K562 (cell line): ENCODE measurements around the gene CAMKV. TPM values are rescaled to one million over a fixed set of nuclear protein-coding genes. Genes with fewer than 3 reads are reported as not detected.

Experiments used
- ATAC-seq: fragments of 200-7000 bp; cut with Tn5 transposase; 3 replicates; pipeline ENCODE4 v1.9.1; 2020; ENCODE audit warnings: moderate library complexity
- BruUV-seq: library from RNA; stranded (reverse); fragments of 400-500 nt; replicated peaks from 2 replicates; lab custom pipeline; 2021; lab: Mats Ljungman, UMichigan
- CTCF ChIA-PET: fragments of 300-600 bp; formaldehyde crosslinking; extraction: SDS; loops from one replicate; lab custom pipeline; 2021; ENCODE audit warnings: low intra/inter-chr PET ratio; lab: Yijun Ruan, JAX
- POLR2A ChIA-PET: fragments of 300-600, 350-650 bp; sonication (Branson Sonifier 250); formaldehyde crosslinking; extraction: SDS; loops from one replicate; lab custom pipeline; 2021; ENCODE audit warnings: antibody characterized with exemption, inconsistent platforms; lab: Yijun Ruan, JAX
- DNase-seq, 4 experiments: peaks; one replicate each; pipeline versions ENCODE4 v3.0.0 to v3.0.0-alpha.2; 2011 to 2018; ENCODE audit warnings: low spot score in 3 of 4, mixed read lengths in 3 of 4; ENCODE audit errors: extremely low read depth in 1 of 4
- FAIRE-seq: peaks from 2 replicates; lab custom pipeline; 2011; peaks lifted over from hg19 to GRCh38; lab: Jason Lieb, UNC
- H2AFZ ChIP-seq: 2 replicates; pipeline ENCODE4 v1.6.0; 2011; ENCODE audit warnings: low read depth, low read length, control low read depth, inconsistent platforms
- H3K27ac ChIP-seq: fragments of 200-600 bp; 3 replicates; pipeline ENCODE4 v1.8.0; 2011; ENCODE audit warnings: low read depth, mild to moderate bottlenecking, control low read depth, inconsistent platforms, low read length, moderate library complexity, mixed read lengths; ENCODE audit errors: extremely low read depth
- H3K27me3 ChIP-seq, 2 experiments: fragments of 300-600 bp in 1 of 2; 2 replicates in 1 of 2; 3 replicates in 1 of 2; pipeline versions ENCODE4 v1.6.0 to v1.8.0; 2011; ENCODE audit warnings: inconsistent platforms in 2 of 2, low read length in 2 of 2, mild to moderate bottlenecking in 1 of 2, mixed read lengths in 1 of 2, moderate library complexity in 1 of 2; ENCODE audit not compliant: control insufficient read depth in 2 of 2, insufficient read depth in 2 of 2
- H3K36me3 ChIP-seq: fragments of 300-600 bp; 3 replicates; pipeline ENCODE4 v1.8.0; 2011; ENCODE audit warnings: mild to moderate bottlenecking, low read length, inconsistent platforms; ENCODE audit not compliant: control insufficient read depth, insufficient read depth
- H3K4me1 ChIP-seq, 2 experiments: fragments of 200-600 bp in 1 of 2; replicated peaks in 1 of 2; 2 replicates in 1 of 2; 3 replicates in 1 of 2; pipeline versions ENCODE4 v1.5.1 to v1.8.0; 2011; ENCODE audit warnings: inconsistent platforms in 2 of 2, low read length in 2 of 2, mild to moderate bottlenecking in 1 of 2, mixed read lengths in 1 of 2, moderate library complexity in 1 of 2; ENCODE audit not compliant: control insufficient read depth in 2 of 2, insufficient read depth in 2 of 2
- H3K4me2 ChIP-seq: 2 replicates; pipeline ENCODE4 v1.6.1; 2011; ENCODE audit warnings: low read length, control low read depth, inconsistent platforms, mixed read lengths; ENCODE audit not compliant: insufficient read depth
- H3K4me3 ChIP-seq: fragments of 200-600 bp; sonication (generic), shearing (Covaris generic); 2 replicates; pipeline ENCODE4 v1.5.1; 2016; ENCODE audit warnings: control low read depth, inconsistent platforms
- H3K79me2 ChIP-seq: fragments of 200-600 bp; 3 replicates; pipeline ENCODE4 v1.8.0; 2011; ENCODE audit warnings: low read length, inconsistent platforms; ENCODE audit not compliant: control insufficient read depth, insufficient read depth
- H3K9ac ChIP-seq, 2 experiments: 2 replicates each; pipeline versions ENCODE4 v1.6.0 to v1.6.1; 2011; ENCODE audit warnings: low read depth in 2 of 2, low read length in 2 of 2, control low read depth in 1 of 2, inconsistent platforms in 1 of 2, mild to moderate bottlenecking in 1 of 2, mixed read lengths in 1 of 2; ENCODE audit not compliant: insufficient read depth in 1 of 2
- H3K9me1 ChIP-seq: one replicate; pipeline ENCODE4 v1.6.0; 2011; ENCODE audit warnings: inconsistent platforms, mild to moderate bottlenecking, low read length, moderate library complexity; ENCODE audit not compliant: control insufficient read depth, insufficient read depth
- H3K9me3 ChIP-seq: replicated peaks from 2 replicates; pipeline ENCODE4 v1.5.1; 2011; ENCODE audit warnings: low read depth, low read length, inconsistent platforms; ENCODE audit not compliant: control insufficient read depth, insufficient read depth
- H4K20me1 ChIP-seq: replicated peaks from 2 replicates; pipeline ENCODE4 v1.6.1; 2011; ENCODE audit warnings: low read length, inconsistent platforms, mixed read lengths; ENCODE audit not compliant: control insufficient read depth, insufficient read depth
- ARNT ChIP-seq, 2 experiments: fragments of 450-650 bp; IDR thresholded peaks; 2 replicates each; pipeline ENCODE4 v1.6.1; 2016; ENCODE audit warnings: mild to moderate bottlenecking in 1 of 2
- CBX3 ChIP-seq, 2 experiments: IDR thresholded peaks; 1 replicate in 1 of 2; 2 replicates in 1 of 2; pipeline ENCODE4 v1.6.1; 2012; ENCODE audit warnings: inconsistent platforms in 2 of 2, low read length in 2 of 2, borderline replicate concordance in 1 of 2, control low read depth in 1 of 2
- CHD1 ChIP-seq: fragments of 200-600 bp; sonication (generic); IDR thresholded peaks from one replicate; pipeline ENCODE4 v1.6.1; 2012; ENCODE audit warnings: mild to moderate bottlenecking, moderate library complexity, low read length, inconsistent platforms
- COPS2 ChIP-seq: fragments of 450-650 bp; conservative IDR thresholded peaks from 2 replicates; pipeline ENCODE4 v1.6.1; 2016; ENCODE audit warnings: mild to moderate bottlenecking, moderate library complexity
- CREM ChIP-seq: IDR thresholded peaks from 2 replicates; pipeline ENCODE4 v1.6.1; 2014; ENCODE audit warnings: antibody characterized with exemption, low read depth
- CSDE1 ChIP-seq, 2 experiments: fragments of 450-650 bp; IDR thresholded peaks; 2 replicates each; pipeline ENCODE4 v1.6.1; 2016; ENCODE audit warnings: mild to moderate bottlenecking in 1 of 2
- HMG20B ChIP-seq: fragments of 250-450 bp; sonication (Bioruptor Pico); IDR thresholded peaks from 2 replicates; pipeline ENCODE4 v1.5.0; 2021; ENCODE audit warnings: mild to moderate bottlenecking
- NR3C1 ChIP-seq: sonication (generic); formaldehyde crosslinking; IDR thresholded peaks from 2 replicates; pipeline ENCODE4 v1.8.1; 2022; ENCODE audit warnings: missing genetic modification reagents
- STAT5B ChIP-seq: fragments of 250-450 bp; sonication (Bioruptor Pico); IDR thresholded peaks from 2 replicates; pipeline ENCODE4 v1.8.0; 2021; ENCODE audit warnings: mild to moderate bottlenecking, inconsistent platforms
- WHSC1 ChIP-seq: IDR thresholded peaks from one replicate; pipeline ENCODE4 v1.6.1; 2012; ENCODE audit warnings: low read length, control low read depth, inconsistent platforms
- ZNF232 ChIP-seq: sonication (generic); formaldehyde crosslinking; IDR thresholded peaks from 2 replicates; pipeline ENCODE4 v1.8.0; 2022; ENCODE audit warnings: mild to moderate bottlenecking, missing genetic modification reagents
- ZNF274 ChIP-seq: IDR thresholded peaks from 2 replicates; pipeline ENCODE4 v1.6.1; 2011; ENCODE audit warnings: low read depth, mild to moderate bottlenecking, low read length, moderate library complexity, borderline replicate concordance
- WGBS: fragments of 100-300 bp; shearing (Covaris generic); methylation state at CpG from one replicate; pipeline ENCODE4 v1.1.6; 2016; ENCODE audit warnings: low coverage, mixed read lengths; ENCODE audit not compliant: insufficient coverage; ENCODE audit errors: missing lambda C conversion rate; 5-methylcytosine and 5-hydroxymethylcytosine counted together
- in situ Hi-C: fragments of 300-500 bp; cut with MboI; formaldehyde crosslinking; loops from 4 replicates; pipeline ENCODE4 v1.15.0; 2018; ENCODE audit warnings: inconsistent platforms, mixed read lengths
- intact Hi-C: fragments of 100-400 bp; cut with micrococcal nuclease; formaldehyde crosslinking; loops from 2 replicates; pipeline ENCODE4 v1.14.2; 2022
- polyA plus RNA-seq, 8 experiments: library from polyadenylated mRNA; depleted of rRNA in 4 of 8; stranded (reverse) in 5 of 8; unstranded in 3 of 8; fragments of >200 nt; fragmentation: Nextera tagmentation in 2 of 8; fragmentation: Illumina TruSeq in 1 of 8; extraction: Ambion mirVana in 2 of 8; extraction: Trizol in 1 of 8; gene quantifications; 2 replicates each; pipeline versions ENCODE4 v1.2.1 to v1.2.3, GENCODE V29; 2011 to 2014; ENCODE audit warnings: inconsistent platforms in 1 of 8, missing spikeins in 1 of 8
- total RNA-seq, 7 experiments: library from RNA; depleted of rRNA in 6 of 7; stranded (reverse); fragments of >200 nt in 6 of 7; fragmentation: Illumina TruSeq in 2 of 7; extraction: Trizol in 2 of 7; gene quantifications; 2 replicates each; pipeline versions ENCODE4 v1.2.1 to v1.2.3, GENCODE V29; 2011 to 2021; ENCODE audit warnings: low replicate concordance in 1 of 7
- TF ChIP-seq, protein P1 (sequence below), 2 experiments: fragments of 450-650 bp in 1 of 2; IDR thresholded peaks; 2 replicates each; pipeline ENCODE4 v1.6.1; 2011 to 2017; ENCODE audit warnings: low read depth in 2 of 2, antibody characterized with exemption in 1 of 2, borderline replicate concordance in 1 of 2, low read length in 1 of 2, mild to moderate bottlenecking in 1 of 2, mixed read lengths in 1 of 2; ENCODE audit not compliant: control insufficient read depth in 1 of 2
- TF ChIP-seq, protein P2 (sequence below): sonication (generic); formaldehyde crosslinking; IDR thresholded peaks from 2 replicates; pipeline ENCODE4 v1.8.1; 2023; ENCODE audit warnings: mild to moderate bottlenecking, missing genetic modification reagents

The CAMKV gene
- total and polyA plus RNA-seq, 9 of the 15 experiments (the other 6 are each of a cell fraction or from before 2014, with no cell fraction given), result 0.08 to 2.7 (median 0.79) TPM

DNA sequence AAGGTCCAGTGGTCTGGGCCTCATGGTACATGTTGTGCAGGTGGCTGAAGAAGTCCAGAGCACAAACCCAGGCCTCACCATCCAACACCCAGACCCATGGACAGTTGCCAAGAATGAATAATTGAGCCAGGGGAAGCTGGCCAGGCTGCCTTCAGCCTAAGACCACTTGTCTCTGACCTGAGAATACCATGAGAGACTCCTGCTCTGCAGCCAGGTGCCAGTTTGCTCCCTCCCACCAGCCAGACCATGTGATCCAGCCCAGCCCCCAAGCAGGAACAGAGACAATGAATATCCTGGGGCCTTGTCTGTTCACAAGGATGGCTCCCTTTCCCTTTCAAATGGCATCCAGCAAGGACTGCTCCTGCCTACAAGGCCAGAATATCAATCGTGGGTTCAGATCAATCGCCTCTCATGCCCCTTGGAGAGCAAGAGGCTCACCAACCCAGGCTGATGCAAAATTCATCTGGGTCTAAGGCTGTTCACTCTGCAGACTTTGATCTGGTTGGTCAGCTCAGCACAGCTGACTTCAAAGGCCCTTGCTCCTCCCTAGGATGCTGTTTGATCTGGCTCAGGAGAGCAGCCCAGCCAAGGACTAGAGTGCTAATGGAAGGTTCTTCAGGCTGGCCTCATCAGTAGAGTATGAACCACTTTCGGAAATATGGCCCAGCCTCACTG, 26.7 kb downstream of the CAMKV start:
- Histone ChIP-seq H3K9ac (no peak overlapping the region), H3K36me3 (peaks cover 71% of the 10 kb centered on the region), H3K9me3 (no peaks in the 10 kb centered on the region), H3K27ac (no peak overlapping the region; the same call in 2 of the 3 replicates), H3K4me3 (no peak overlapping the region), H3K4me2 (no peak overlapping the region), H3K9me1 (no peaks in the 10 kb centered on the region), H3K79me2 (no peaks in the 10 kb centered on the region), H2AFZ (no peak overlapping the region), H3K4me1 (no peaks in the 10 kb centered on the region; a peak in 1 of 5 replicates), H3K27me3 (no peaks in the 10 kb centered on the region), H4K20me1 (no peaks in the 10 kb centered on the region)
- ATAC-seq (no peak), DNase-seq (no peak), FAIRE-seq (no peak)
- POLR2A ChIA-PET, result interaction anchor here (0.7 kb wide), 1 partner anchor 19 kb away, joined by 5 read pairs; no protein-coding TSS in a partner anchor
- in situ Hi-C loops, result loop anchor here (5.0 kb wide), 1 partner anchor 141 kb away; no protein-coding TSS in a partner anchor
- 70% methylated on average over 3 of the region's 3 CpGs for WGBS
- CTCF ChIA-PET, result no interaction called here
- TF ChIP-seq COPS2 (no peak), ZNF274 (no peak), CHD1 (no peak), CREM (no peak), HMG20B (CRISPR knock-in tag) (no peak), ARNT (IDR thresholded peaks at IDR 0.05) (no peak), CBX3 (IDR thresholded peaks at IDR 0.05; ENCODE audit: borderline replicate concordance in 1 of 2, low read length in 2 of 2) (no peak), CSDE1 (IDR thresholded peaks at IDR 0.05) (no peak), STAT5B (CRISPR knock-in tag) (no peak), ZNF232 (CRISPR knock-in tag) (no peak), NR3C1 (CRISPR knock-in tag) (no peak), WHSC1 (no peak)
- TF ChIP-seq, protein P1, sequence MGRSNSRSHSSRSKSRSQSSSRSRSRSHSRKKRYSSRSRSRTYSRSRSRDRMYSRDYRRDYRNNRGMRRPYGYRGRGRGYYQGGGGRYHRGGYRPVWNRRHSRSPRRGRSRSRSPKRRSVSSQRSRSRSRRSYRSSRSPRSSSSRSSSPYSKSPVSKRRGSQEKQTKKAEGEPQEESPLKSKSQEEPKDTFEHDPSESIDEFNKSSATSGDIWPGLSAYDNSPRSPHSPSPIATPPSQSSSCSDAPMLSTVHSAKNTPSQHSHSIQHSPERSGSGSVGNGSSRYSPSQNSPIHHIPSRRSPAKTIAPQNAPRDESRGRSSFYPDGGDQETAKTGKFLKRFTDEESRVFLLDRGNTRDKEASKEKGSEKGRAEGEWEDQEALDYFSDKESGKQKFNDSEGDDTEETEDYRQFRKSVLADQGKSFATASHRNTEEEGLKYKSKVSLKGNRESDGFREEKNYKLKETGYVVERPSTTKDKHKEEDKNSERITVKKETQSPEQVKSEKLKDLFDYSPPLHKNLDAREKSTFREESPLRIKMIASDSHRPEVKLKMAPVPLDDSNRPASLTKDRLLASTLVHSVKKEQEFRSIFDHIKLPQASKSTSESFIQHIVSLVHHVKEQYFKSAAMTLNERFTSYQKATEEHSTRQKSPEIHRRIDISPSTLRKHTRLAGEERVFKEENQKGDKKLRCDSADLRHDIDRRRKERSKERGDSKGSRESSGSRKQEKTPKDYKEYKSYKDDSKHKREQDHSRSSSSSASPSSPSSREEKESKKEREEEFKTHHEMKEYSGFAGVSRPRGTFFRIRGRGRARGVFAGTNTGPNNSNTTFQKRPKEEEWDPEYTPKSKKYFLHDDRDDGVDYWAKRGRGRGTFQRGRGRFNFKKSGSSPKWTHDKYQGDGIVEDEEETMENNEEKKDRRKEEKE (IDR thresholded peaks at IDR 0.05; ENCODE audit: borderline replicate concordance in 1 of 2, control insufficient read depth in 1 of 2, low read depth in 2 of 2, low read length in 1 of 2), result no peak
- TF ChIP-seq, protein P2, sequence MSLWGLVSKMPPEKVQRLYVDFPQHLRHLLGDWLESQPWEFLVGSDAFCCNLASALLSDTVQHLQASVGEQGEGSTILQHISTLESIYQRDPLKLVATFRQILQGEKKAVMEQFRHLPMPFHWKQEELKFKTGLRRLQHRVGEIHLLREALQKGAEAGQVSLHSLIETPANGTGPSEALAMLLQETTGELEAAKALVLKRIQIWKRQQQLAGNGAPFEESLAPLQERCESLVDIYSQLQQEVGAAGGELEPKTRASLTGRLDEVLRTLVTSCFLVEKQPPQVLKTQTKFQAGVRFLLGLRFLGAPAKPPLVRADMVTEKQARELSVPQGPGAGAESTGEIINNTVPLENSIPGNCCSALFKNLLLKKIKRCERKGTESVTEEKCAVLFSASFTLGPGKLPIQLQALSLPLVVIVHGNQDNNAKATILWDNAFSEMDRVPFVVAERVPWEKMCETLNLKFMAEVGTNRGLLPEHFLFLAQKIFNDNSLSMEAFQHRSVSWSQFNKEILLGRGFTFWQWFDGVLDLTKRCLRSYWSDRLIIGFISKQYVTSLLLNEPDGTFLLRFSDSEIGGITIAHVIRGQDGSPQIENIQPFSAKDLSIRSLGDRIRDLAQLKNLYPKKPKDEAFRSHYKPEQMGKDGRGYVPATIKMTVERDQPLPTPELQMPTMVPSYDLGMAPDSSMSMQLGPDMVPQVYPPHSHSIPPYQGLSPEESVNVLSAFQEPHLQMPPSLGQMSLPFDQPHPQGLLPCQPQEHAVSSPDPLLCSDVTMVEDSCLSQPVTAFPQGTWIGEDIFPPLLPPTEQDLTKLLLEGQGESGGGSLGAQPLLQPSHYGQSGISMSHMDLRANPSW (CRISPR knock-in tag), result no peak
- no TSS peak for BruUV-seq
- intact Hi-C loops, result no loop called here
